Retinal pigment epithelial cell (primary cell): Measurements from ENCODE around the gene XPR1.

Source experiments
- DNase-seq: peaks from one replicate; pipeline ENCODE4 v3.0.0-alpha.2; 2010; ENCODE audit warnings: low read depth
- H3K4me3 ChIP-seq: 2 replicates; pipeline ENCODE4 v1.5.1; 2011; ENCODE audit warnings: mild to moderate bottlenecking, low read length, control low read depth, moderate library complexity
- TF ChIP-seq, protein P1 (sequence below): conservative IDR thresholded peaks from 2 replicates; pipeline ENCODE4 v1.5.1; 2011; ENCODE audit warnings: low read depth, low read length, control low read depth, inconsistent platforms

XPR1 gene

DNA sequence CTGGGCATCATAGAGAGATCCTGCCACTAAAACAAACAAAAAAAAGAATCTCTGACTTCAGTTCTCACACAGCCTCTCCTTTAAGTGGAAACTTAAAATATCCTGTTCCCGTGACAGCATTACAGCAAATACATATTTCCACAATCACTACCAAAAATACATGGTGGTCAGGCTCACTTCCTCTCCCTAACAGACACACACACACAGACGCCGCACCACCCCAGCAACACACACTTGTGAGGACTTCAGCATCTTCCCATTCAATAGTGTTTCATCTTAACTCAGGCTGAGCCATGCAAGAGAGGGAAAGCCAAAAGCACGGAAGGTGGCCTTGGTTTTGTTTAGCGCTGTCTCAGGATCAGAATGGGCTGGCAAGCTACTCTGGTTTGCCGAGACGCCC, 302.7 kb downstream of the XPR1 start:
- DNase-seq: no peak
- H3K4me3 ChIP-seq: no peak overlapping the region
- TF ChIP-seq, protein P1, sequence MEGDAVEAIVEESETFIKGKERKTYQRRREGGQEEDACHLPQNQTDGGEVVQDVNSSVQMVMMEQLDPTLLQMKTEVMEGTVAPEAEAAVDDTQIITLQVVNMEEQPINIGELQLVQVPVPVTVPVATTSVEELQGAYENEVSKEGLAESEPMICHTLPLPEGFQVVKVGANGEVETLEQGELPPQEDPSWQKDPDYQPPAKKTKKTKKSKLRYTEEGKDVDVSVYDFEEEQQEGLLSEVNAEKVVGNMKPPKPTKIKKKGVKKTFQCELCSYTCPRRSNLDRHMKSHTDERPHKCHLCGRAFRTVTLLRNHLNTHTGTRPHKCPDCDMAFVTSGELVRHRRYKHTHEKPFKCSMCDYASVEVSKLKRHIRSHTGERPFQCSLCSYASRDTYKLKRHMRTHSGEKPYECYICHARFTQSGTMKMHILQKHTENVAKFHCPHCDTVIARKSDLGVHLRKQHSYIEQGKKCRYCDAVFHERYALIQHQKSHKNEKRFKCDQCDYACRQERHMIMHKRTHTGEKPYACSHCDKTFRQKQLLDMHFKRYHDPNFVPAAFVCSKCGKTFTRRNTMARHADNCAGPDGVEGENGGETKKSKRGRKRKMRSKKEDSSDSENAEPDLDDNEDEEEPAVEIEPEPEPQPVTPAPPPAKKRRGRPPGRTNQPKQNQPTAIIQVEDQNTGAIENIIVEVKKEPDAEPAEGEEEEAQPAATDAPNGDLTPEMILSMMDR: no peak

- DNase-seq: no peak
- TF ChIP-seq, protein P1: no peak
- no peak overlapping the region for H3K4me3 ChIP-seq
These were observed 303.7 kb downstream of the XPR1 start for GRCh38 chr1:180935326-180936109.

DNA sequence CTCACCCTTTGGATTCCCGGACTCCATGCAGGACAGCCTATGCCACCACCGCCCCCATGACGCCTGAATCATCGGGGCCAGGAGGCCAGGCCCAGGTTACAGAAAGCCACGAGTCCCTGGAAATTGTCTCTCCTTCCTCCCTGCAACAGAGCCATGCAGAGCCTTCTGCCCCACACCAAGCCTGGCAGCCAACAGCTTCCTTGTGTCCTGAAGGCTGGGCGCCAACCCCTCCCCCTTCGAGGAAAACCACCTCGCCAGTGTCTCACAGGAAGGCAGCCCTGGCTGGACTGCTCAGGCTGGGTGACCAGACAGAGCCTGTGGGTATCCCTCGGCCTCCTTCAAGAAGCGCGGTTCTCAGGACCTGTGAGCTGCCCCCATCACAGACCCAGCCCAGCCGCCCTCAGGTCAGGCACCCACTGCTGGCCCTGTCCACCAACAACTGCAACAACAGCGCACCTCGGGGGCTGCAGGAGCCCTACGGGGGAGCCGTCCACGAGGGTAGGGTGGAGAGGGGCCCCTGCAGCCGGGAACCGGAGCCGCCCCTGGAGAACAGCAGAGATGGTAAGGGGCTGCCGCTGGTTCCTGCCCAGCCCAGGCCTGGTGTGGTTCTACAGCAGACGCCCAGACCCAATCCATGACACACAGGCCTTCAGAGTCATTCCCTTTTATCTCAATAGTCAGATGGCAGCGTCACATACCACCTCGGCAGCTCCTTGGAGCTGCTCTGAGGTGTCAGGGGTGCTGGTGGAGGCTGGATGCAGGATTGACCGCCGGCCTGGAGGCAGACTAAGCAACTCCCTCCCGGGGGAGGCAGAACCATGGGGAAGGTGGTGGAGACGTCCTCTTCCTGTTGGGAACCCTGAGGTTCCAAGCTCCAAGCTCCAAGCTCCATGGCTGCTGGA, 304.5 kb downstream of the XPR1 start:
- DNase-seq: no peak
- no peak overlapping the region for H3K4me3 ChIP-seq
- TF ChIP-seq, protein P1: no peak

GRCh38 chr1:180937012-180937372, 305.2 kb downstream of the XPR1 start:
- no peak for DNase-seq
- TF ChIP-seq, protein P1: no peak
- no peak overlapping the region for H3K4me3 ChIP-seq

GRCh38 chr1:180937624-180938225, 305.9 kb downstream of the XPR1 start:
- TF ChIP-seq, protein P1: no peak
- H3K4me3 ChIP-seq: no peak overlapping the region
- no peak for DNase-seq

DNA sequence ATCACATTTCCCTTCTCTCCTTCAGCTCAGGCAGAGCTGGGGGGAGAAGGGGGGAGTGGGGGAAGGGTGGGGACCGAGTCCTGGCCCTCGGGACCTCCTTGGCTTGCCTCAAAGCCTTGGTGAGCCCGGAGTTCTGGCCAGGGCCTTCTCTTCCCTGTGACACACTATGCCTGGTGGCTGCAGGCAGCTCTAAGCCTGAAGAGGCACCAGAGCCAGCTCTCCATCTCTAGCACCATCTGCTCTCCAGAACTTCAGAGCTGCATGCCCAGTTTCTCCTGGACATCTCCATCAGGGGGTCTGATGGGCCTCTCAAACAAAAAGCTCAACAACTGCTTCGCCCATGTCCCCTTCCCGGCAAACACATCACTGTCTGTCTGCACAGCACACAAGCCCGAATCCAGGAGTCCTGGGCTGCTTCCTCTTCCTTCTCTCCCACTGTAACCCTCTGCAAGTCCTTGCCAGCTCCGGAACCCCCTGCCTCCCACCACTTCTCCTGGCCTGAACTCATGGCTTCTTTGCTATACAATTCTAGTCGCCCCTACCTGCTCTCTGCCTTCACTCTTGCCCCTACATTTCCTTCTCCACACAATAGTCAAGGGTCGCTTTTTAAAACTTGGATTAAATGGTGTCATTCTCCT, 307.4 kb downstream of the XPR1 start:
- no peak for DNase-seq
- TF ChIP-seq, protein P1: no peak
- no peak overlapping the region for H3K4me3 ChIP-seq
